BE2C (cell line): ENCODE data around the gene PSMB4. TPM values are rescaled to one million over a fixed set of nuclear protein-coding genes. Genes with fewer than 3 reads are reported as not detected.
A peak's percentile ranks its signal among the peaks of the same experiment; 100 is the strongest.
"Not testable (repeated sequence)": the region's sequence is repeated elsewhere in the genome, so short reads cannot be mapped to it uniquely, and the experiment has no call there.

Experiments used
- DNase-seq: peaks from one replicate; pipeline ENCODE4 v3.0.0-alpha.2; 2020
- H3K27me3 ChIP-seq: fragments of 250-450 bp; sonication (Bioruptor Pico); 2 replicates; pipeline ENCODE4 v1.5.1; 2020; ENCODE audit warnings: mild to moderate bottlenecking
- H3K36me3 ChIP-seq: fragments of 250-450 bp; sonication (Bioruptor Pico); 2 replicates; pipeline ENCODE4 v1.5.1; 2020; ENCODE audit warnings: mild to moderate bottlenecking
- H3K4me1 ChIP-seq: fragments of 250-450 bp; sonication (Bioruptor Pico); 2 replicates; pipeline ENCODE4 v1.5.1; 2020
- H3K4me3 ChIP-seq: 2 replicates; pipeline ENCODE4 v1.5.1; 2011; ENCODE audit warnings: low read depth, low read length
- H3K9me3 ChIP-seq: fragments of 250-450 bp; sonication (Bioruptor Pico); 2 replicates; pipeline ENCODE4 v1.5.1; 2020
- polyA plus RNA-seq: library from polyadenylated mRNA; unstranded; fragments of >200 nt; gene quantifications from one replicate; pipeline ENCODE4 v1.2.1, GENCODE V29; 2012; ENCODE audit warnings: low read depth, missing spikeins; ENCODE audit not compliant: insufficient read length, insufficient read depth
- TF ChIP-seq, protein P1 (sequence below): IDR thresholded peaks from 2 replicates; pipeline ENCODE4 v1.5.1; 2012; ENCODE audit warnings: mild to moderate bottlenecking, low read depth, low read length

PSMB4 gene
- polyA plus RNA-seq: 310 TPM

DNA sequence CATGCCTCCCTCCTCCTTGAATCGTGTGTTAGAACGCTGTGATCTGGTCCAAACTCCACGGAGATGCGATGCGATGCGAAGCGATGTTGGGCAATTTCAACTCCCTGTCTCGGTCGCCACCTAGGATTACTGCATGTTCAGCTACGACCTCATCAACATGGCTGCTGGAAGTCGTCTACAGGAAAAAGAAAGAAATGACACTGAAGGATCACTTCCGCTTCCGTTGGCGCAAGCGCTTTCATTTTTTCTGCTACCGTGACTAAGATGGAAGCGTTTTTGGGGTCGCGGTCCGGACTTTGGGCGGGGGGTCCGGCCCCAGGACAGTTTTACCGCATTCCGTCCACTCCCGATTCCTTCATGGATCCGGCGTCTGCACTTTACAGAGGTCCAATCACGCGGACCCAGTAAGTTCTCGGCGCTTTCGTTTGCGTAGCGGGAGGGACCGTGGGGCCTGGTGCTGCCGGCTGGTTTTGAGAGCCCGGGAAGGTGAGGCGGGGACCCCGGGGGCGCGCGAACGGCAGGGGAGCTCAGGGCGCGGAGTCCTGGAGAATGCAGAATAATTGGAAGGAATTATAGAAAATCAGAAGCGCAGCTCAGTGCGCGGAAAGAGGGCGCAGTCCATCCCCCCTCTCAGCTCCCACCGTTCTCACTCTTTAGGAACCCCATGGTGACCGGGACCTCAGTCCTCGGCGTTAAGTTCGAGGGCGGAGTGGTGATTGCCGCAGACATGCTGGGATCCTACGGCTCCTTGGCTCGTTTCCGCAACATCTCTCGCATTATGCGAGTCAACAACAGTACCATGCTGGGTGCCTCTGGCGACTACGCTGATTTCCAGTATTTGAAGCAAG, at the start of gene PSMB4:
PSMB4 (plus strand) TSS at position 250 of the 848 bp plus-strand sequence; CDS start at position 265, 15 bp downstream.
- Histone ChIP-seq H3K36me3 (peaks cover 42% of the 10 kb centered on the region), H3K4me3 (peak within 1 kb of the TSS; percentile 99), H3K4me1 (no peaks in the 10 kb centered on the region), H3K9me3 (no peaks in the 10 kb centered on the region), H3K27me3 (no peaks in the 10 kb centered on the region)
- TF ChIP-seq, protein P1, sequence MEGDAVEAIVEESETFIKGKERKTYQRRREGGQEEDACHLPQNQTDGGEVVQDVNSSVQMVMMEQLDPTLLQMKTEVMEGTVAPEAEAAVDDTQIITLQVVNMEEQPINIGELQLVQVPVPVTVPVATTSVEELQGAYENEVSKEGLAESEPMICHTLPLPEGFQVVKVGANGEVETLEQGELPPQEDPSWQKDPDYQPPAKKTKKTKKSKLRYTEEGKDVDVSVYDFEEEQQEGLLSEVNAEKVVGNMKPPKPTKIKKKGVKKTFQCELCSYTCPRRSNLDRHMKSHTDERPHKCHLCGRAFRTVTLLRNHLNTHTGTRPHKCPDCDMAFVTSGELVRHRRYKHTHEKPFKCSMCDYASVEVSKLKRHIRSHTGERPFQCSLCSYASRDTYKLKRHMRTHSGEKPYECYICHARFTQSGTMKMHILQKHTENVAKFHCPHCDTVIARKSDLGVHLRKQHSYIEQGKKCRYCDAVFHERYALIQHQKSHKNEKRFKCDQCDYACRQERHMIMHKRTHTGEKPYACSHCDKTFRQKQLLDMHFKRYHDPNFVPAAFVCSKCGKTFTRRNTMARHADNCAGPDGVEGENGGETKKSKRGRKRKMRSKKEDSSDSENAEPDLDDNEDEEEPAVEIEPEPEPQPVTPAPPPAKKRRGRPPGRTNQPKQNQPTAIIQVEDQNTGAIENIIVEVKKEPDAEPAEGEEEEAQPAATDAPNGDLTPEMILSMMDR: peak; percentile 50
- peak; percentile 83 for DNase-seq

DNA sequence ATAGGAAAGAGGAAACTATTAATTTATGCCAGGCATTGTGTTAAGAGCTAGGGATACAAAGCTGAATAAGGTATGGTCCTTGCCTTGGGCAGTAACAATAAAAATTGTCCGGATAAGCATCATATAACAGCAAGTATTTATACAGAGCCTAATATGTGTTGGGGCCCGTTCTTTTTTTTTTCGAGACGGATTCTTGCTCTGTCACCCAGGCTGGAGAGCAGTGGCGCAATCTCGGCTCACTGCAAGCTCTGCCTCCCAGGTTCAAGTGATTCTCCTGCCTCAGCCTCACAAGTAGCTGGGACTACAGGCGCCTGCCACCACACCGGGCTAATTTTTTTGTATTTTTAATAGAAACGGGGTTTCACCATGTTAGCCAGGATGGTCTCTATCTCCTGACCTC, 49.0 kb upstream of the PSMB4 start:
- H3K27me3 ChIP-seq, DNase-seq: not testable (repeated sequence)

DNA sequence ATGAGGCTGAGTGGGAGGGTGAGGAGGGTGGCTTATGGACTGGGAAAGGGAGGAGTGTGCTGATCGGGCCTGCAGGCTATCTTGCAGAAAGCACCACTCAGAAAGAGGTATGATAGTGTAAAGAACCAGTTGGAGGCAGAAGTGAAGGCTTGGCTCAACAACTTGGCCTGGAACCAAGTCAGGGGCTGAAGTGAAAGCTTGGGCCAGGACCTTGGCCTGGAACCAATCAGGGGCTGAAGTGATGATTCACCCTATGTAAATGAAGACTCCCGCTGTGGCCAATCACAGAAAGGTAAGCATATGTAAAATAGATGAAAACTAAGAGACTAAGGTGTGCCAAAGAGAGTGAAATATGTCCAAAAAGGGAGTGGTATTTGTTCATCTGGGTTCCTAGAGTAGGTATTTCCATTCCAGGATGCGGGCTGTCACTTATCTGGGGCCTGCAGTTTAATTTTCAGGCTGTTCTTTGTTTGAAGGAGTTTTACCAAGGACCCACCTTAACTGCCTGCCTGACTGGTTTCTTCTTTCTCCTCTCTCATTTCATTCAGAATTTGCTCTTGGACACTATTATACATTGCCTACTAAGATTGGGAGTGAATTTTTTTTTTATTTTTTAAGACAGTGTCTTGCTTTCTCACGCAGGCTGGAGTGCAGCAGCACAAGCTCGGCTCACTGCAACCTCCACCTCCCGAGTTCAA, 47.2 kb upstream of the PSMB4 start:
- Histone ChIP-seq H3K36me3 (no peaks in the 10 kb centered on the region), H3K27me3 (no peaks in the 10 kb centered on the region), H3K4me1 (peaks cover 4% of the 10 kb centered on the region), H3K9me3 (no peaks in the 10 kb centered on the region), H3K4me3 (no peak overlapping the region)
- peak; percentile 71 for DNase-seq
- TF ChIP-seq, protein P1: no peak

More for the DNA sequence above, 49.0 kb upstream of the PSMB4 start:
- not testable (repeated sequence) for H3K9me3 ChIP-seq, H3K4me1 ChIP-seq, H3K4me3 ChIP-seq, H3K36me3 ChIP-seq

DNA sequence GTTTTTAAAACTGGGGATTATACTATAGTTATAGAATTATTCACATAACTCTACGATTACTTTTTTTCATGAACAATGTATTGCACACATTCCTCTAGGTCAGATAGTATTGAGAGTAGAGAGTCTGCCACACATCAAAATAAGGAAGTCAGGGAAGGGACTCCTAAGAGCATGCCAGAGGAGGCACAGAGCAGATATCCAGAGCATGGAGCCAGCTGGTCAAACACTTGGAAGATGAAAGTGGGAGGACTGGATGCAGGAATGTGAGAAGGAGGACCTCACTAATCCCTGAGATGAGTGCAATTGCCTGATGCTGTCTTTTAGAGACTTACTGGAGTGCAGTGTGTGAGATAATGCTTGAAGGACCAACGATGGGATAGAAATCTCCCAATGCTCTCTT, 42.7 kb upstream of the PSMB4 start:
- Histone ChIP-seq H3K27me3 (no peaks in the 10 kb centered on the region), H3K4me3 (no peak overlapping the region), H3K4me1 (no peaks in the 10 kb centered on the region), H3K36me3 (no peaks in the 10 kb centered on the region), H3K9me3 (no peaks in the 10 kb centered on the region)
- DNase-seq: no peak
- TF ChIP-seq, protein P1: no peak

DNA sequence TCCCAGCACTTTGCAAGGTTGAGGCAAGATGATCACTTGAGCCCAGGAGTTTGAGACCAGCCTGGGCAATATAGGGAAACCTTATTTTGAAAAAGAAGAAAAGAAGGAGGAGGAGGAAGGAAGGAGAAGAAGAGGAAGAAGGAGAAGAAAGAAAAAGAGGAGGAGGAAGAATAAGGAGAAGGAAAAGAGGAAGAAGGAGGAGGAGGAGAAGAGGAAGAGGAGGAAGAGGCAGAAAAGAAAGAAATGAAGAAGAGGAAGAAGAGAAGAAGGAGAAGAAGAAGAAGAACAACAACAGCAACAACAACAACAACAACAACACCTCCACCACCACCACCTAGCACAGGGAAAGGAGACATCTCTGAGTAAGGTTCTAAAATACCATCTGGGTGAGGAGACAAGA, 37.5 kb upstream of the PSMB4 start:
- DNase-seq: no peak
- H3K36me3 ChIP-seq: no peaks in the 10 kb centered on the region

More for the DNA sequence above, 37.5 kb upstream of the PSMB4 start:
- Histone ChIP-seq H3K27me3 (no peaks in the 10 kb centered on the region), H3K9me3 (no peaks in the 10 kb centered on the region), H3K4me1 (no peaks in the 10 kb centered on the region), H3K4me3 (no peak overlapping the region)
- TF ChIP-seq, protein P1: no peak
